B cell (primary cell): ENCODE results near the gene PRDM11. TPM values are rescaled to one million over a fixed set of nuclear protein-coding genes. Genes with fewer than 3 reads are reported as not detected.
A peak's percentile ranks its signal among the peaks of the same experiment; 100 is the strongest.

Experiments used
- ATAC-seq: fragments of 200-7000 bp; cut with Tn5 transposase; one replicate; pipeline ENCODE4 v1.10.0; 2021; ENCODE audit warnings: low read depth, mild to moderate bottlenecking, moderate number of reproducible peaks, moderate library complexity
- CTCF ChIA-PET: fragments of 350-600 bp; sonication (Branson Sonifier 250); formaldehyde crosslinking; loops from one replicate; lab custom pipeline; 2021; ENCODE audit warnings: antibody characterized with exemption, inconsistent platforms; lab: Charles Lee
- POLR2A ChIA-PET: fragments of 350-600 bp; sonication (Branson Sonifier 250); formaldehyde crosslinking; loops from one replicate; lab custom pipeline; 2021; ENCODE audit warnings: antibody characterized with exemption; lab: Charles Lee
- DNase-seq: peaks from one replicate; pipeline ENCODE4 v3.0.0; 2013
- H2AFZ ChIP-seq: 2 replicates; pipeline ENCODE4 v1.6.1; 2012; ENCODE audit warnings: mild to moderate bottlenecking, low read depth, low read length; ENCODE audit not compliant: insufficient read depth, poor library complexity, severe bottlenecking
- H3K27ac ChIP-seq, 2 donors: 1 replicate in 1 of 2; 2 replicates in 1 of 2; pipeline ENCODE4 v1.5.1; 2012 to 2013; ENCODE audit warnings: low read length in 2 of 2, mild to moderate bottlenecking in 2 of 2, moderate library complexity in 1 of 2
- H3K27me3 ChIP-seq, 4 experiments: fragments of 200-600 bp in 1 of 4; sonication (generic) in 1 of 4; replicated peaks in 1 of 4; 1 replicate in 2 of 4; 2 replicates in 2 of 4; pipeline versions ENCODE4 v1.6.1 to v1.7.0; 2013 to 2016; ENCODE audit warnings: low read length in 3 of 4, mild to moderate bottlenecking in 2 of 4, mixed read lengths in 1 of 4, moderate library complexity in 1 of 4; ENCODE audit not compliant: insufficient read depth in 4 of 4, control insufficient read depth in 3 of 4; ENCODE audit errors: control extremely low read depth in 1 of 4
- H3K36me3 ChIP-seq, 2 experiments: replicated peaks in 1 of 2; 1 replicate in 1 of 2; 2 replicates in 1 of 2; pipeline versions ENCODE4 v1.6.1 to v1.7.1; 2013; ENCODE audit warnings: low read length in 1 of 2; ENCODE audit not compliant: insufficient read depth in 2 of 2, control insufficient read depth in 1 of 2; ENCODE audit errors: control extremely low read depth in 1 of 2, extremely low read depth in 1 of 2
- H3K4me1 ChIP-seq, 2 donors: fragments of 200-600 bp in 1 of 2; sonication (generic) in 1 of 2; 1 replicate in 1 of 2; 2 replicates in 1 of 2; pipeline versions ENCODE4 v1.5.1 to v1.6.1; 2013 to 2017; ENCODE audit warnings: low read length in 2 of 2; ENCODE audit not compliant: control insufficient read depth in 2 of 2, insufficient read depth in 2 of 2
- H3K4me2 ChIP-seq: replicated peaks from 2 replicates; pipeline ENCODE3; 2012; ENCODE audit warnings: mild to moderate bottlenecking, low read depth, low read length; ENCODE audit not compliant: poor library complexity, severe bottlenecking
- H3K4me3 ChIP-seq, 5 experiments: fragments of 200-600 bp in 1 of 5; sonication (generic) in 1 of 5; 1 replicate in 3 of 5; 2 replicates in 2 of 5; pipeline versions ENCODE4 v1.5.1 to v1.7.0; 2011 to 2016; ENCODE audit warnings: low read length in 4 of 5, mild to moderate bottlenecking in 4 of 5, low read depth in 2 of 5, control low read depth in 1 of 5, moderate library complexity in 1 of 5; ENCODE audit not compliant: insufficient read depth in 1 of 5; ENCODE audit errors: control extremely low read depth in 1 of 5, extremely low read depth in 1 of 5
- H3K79me2 ChIP-seq: fragments of 200-600 bp; sonication (generic); one replicate; pipeline ENCODE4 v1.6.0; 2016; ENCODE audit warnings: low read length; ENCODE audit not compliant: control insufficient read depth, insufficient read depth
- H3K9ac ChIP-seq: fragments of 200-600 bp; sonication (generic); 2 replicates; pipeline ENCODE4 v1.6.1; 2017; ENCODE audit warnings: mild to moderate bottlenecking, low read length, moderate library complexity
- H3K9me3 ChIP-seq, 3 donors: one replicate each; pipeline versions ENCODE4 v1.6.1 to v1.7.1; 2013; ENCODE audit warnings: low read length in 2 of 3; ENCODE audit not compliant: control insufficient read depth in 2 of 3, insufficient read depth in 1 of 3; ENCODE audit errors: control extremely low read depth in 1 of 3
- H4K20me1 ChIP-seq: 2 replicates; pipeline ENCODE4 v1.6.0; 2012; ENCODE audit warnings: mild to moderate bottlenecking, low read length; ENCODE audit not compliant: insufficient read depth, control insufficient read depth, poor library complexity, severe bottlenecking
- H3K27ac Mint-ChIP-seq: one replicate; pipeline ENCODE4 v1.8.0; 2021; ENCODE audit warnings: mixed read lengths
- H3K27me3 Mint-ChIP-seq: one replicate; pipeline ENCODE4 v1.8.0; 2021; ENCODE audit warnings: mixed read lengths
- H3K4me1 Mint-ChIP-seq: one replicate; pipeline ENCODE4 v1.8.0; 2021; ENCODE audit warnings: mixed read lengths
- H3K4me3 Mint-ChIP-seq: one replicate; pipeline ENCODE4 v1.8.0; 2021; ENCODE audit warnings: mixed read lengths
- H3K9me3 Mint-ChIP-seq: one replicate; pipeline ENCODE4 v1.8.0; 2022; ENCODE audit warnings: mixed read lengths; ENCODE audit not compliant: insufficient read depth
- CTCF ChIP-seq: fragments of 200-600 bp; IDR thresholded peaks from one replicate; pipeline ENCODE4 v1.8.0; 2022; ENCODE audit warnings: antibody characterized with exemption, mild to moderate bottlenecking
- EZH2 ChIP-seq: IDR thresholded peaks from 2 replicates; pipeline ENCODE4 v1.6.1; 2012; ENCODE audit warnings: borderline replicate concordance, low read depth, mild to moderate bottlenecking, moderate library complexity, low read length; ENCODE audit not compliant: insufficient read depth, poor library complexity, severe bottlenecking
- WGBS: methylation state at CpG from one replicate; pipeline ENCODE4 v1.1.5; 2013; ENCODE audit warnings: missing lambda C conversion rate; ENCODE audit not compliant: insufficient coverage; 5-methylcytosine and 5-hydroxymethylcytosine counted together
- intact Hi-C: fragments of 100-400 bp; cut with micrococcal nuclease; formaldehyde crosslinking; loops from one replicate; pipeline ENCODE4 v1.10.0; 2022
- polyA plus RNA-seq: library from polyadenylated mRNA; depleted of rRNA; stranded (reverse); fragments of >200 nt; gene quantifications from 2 replicates; pipeline ENCODE4 v1.2.3, GENCODE V29; 2012
- total RNA-seq, 2 donors: library from RNA; stranded (reverse); fragments of 120-200 nt in 1 of 2; gene quantifications; 1 replicate in 1 of 2; 2 replicates in 1 of 2; pipeline versions ENCODE4 v1.2.3 to v1.2.4, GENCODE V29; 2013 to 2022

The PRDM11 gene
- total and polyA plus RNA-seq, 2 donors (not counting 1 experiment from before 2014, with no cell fraction given), result 9.5 to 26.2 TPM

- intact Hi-C loops, result no loop called here
- CTCF ChIA-PET, result no interaction called here
Observed at GRCh38 chr11:45180179-45180847, 33.9 kb downstream of the PRDM11 start.

More at GRCh38 chr11:45180179-45180847, 33.9 kb downstream of the PRDM11 start:
- under 1% methylated on average over 76 of the region's 78 CpGs for WGBS
- Mint-ChIP-seq H3K4me1 (peaks cover 24% of the 10 kb centered on the region), H3K4me3 (peak overlapping the region; percentile 90), H3K27me3 (peaks cover 12% of the 10 kb centered on the region), H3K27ac (no peak overlapping the region), H3K9me3 (no peaks in the 10 kb centered on the region)
- POLR2A ChIA-PET, result no interaction called here
- Histone ChIP-seq H3K4me1 (peaks cover 8 to 18% of the 10 kb centered on the region in 2 donors), H3K36me3 (peaks cover 0 to 28% of the 10 kb centered on the region in 2 experiments), H3K27me3 (peaks cover 0 to 12% (median 5%) of the 10 kb centered on the region in 4 experiments), H4K20me1 (peaks cover 42% of the 10 kb centered on the region), H3K79me2 (peaks cover 6% of the 10 kb centered on the region), H3K4me2 (peak overlapping the region; percentile 81), H3K27ac (no peak overlapping the region), H3K9ac (peak overlapping the region; percentile 56), H3K9me3 (no peaks in the 10 kb centered on the region), H3K4me3 (peak overlapping the region in 4 of 5 experiments; percentile 5 to 48 (median 41)), H2AFZ (no peak overlapping the region)
- ATAC-seq (peak; percentile 49), DNase-seq (peak; percentile 34)
- TF ChIP-seq CTCF (peak; percentile 9), EZH2 (no peak)
